CD4-positive, CD25-positive, alpha-beta regulatory T cell (primary cell): Measurements from ENCODE around the gene SIDT2. TPM values are rescaled to one million over a fixed set of nuclear protein-coding genes. Genes with fewer than 3 reads are reported as not detected.
"Not testable (repeated sequence)": the region's sequence is repeated elsewhere in the genome, so short reads cannot be mapped to it uniquely, and the experiment has no call there.

Experiments
- ATAC-seq, 2 donors: fragments of 150-1000 bp; cut with Tn5 transposase; one replicate each; pipeline ENCODE4 v1.10.0; 2021; ENCODE audit warnings: low read depth in 2 of 2, moderate number of reproducible peaks in 2 of 2, moderate library complexity in 1 of 2
- DNase-seq, 3 donors: peaks; one replicate each; pipeline versions ENCODE4 v3.0.0 to v3.0.0-alpha.2; 2012 to 2022; ENCODE audit warnings: mixed read lengths in 1 of 3
- H3K27ac ChIP-seq: one replicate; pipeline ENCODE4 v1.7.0; 2013; ENCODE audit warnings: mild to moderate bottlenecking, low read length; ENCODE audit not compliant: insufficient read depth, poor library complexity, severe bottlenecking
- H3K27me3 ChIP-seq: one replicate; pipeline ENCODE4 v1.7.0; 2013; ENCODE audit warnings: low read length; ENCODE audit not compliant: control insufficient read depth, insufficient read depth
- H3K36me3 ChIP-seq: one replicate; pipeline ENCODE4 v1.7.0; 2013; ENCODE audit warnings: mild to moderate bottlenecking, low read length, moderate library complexity; ENCODE audit not compliant: control insufficient read depth, insufficient read depth
- H3K4me1 ChIP-seq: 2 replicates; pipeline ENCODE4 v1.7.0; 2013; ENCODE audit warnings: mild to moderate bottlenecking, low read length; ENCODE audit not compliant: insufficient read depth, control insufficient read depth, poor library complexity, severe bottlenecking
- H3K4me3 ChIP-seq: one replicate; pipeline ENCODE4 v1.7.0; 2013; ENCODE audit warnings: low read depth, mild to moderate bottlenecking, low read length, moderate library complexity
- H3K9me3 ChIP-seq, 2 experiments: 1 replicate in 1 of 2; 2 replicates in 1 of 2; pipeline ENCODE4 v1.7.0; 2013; ENCODE audit warnings: low read length in 2 of 2, mild to moderate bottlenecking in 1 of 2, moderate library complexity in 1 of 2; ENCODE audit not compliant: control insufficient read depth in 2 of 2
- H3K27ac Mint-ChIP-seq, 3 donors: one replicate each; pipeline ENCODE4 v1.8.0; 2020 to 2022; ENCODE audit warnings: mild to moderate bottlenecking in 3 of 3, mixed read lengths in 3 of 3, moderate library complexity in 2 of 3
- H3K27me3 Mint-ChIP-seq: one replicate; pipeline ENCODE4 v1.8.0; 2022; ENCODE audit warnings: mild to moderate bottlenecking, mixed read lengths
- H3K36me3 Mint-ChIP-seq: one replicate; pipeline ENCODE4 v1.8.0; 2020; ENCODE audit warnings: mixed read lengths
- H3K4me1 Mint-ChIP-seq, 4 donors: one replicate each; pipeline ENCODE4 v1.8.0; 2020 to 2022; ENCODE audit warnings: mixed read lengths in 4 of 4, mild to moderate bottlenecking in 1 of 4
- H3K4me3 Mint-ChIP-seq, 4 donors: one replicate each; pipeline ENCODE4 v1.8.0; 2020 to 2022; ENCODE audit warnings: mild to moderate bottlenecking in 4 of 4, mixed read lengths in 4 of 4, moderate library complexity in 3 of 4
- H3K9me3 Mint-ChIP-seq, 7 donors: one replicate each; pipeline ENCODE4 v1.8.0; 2020 to 2022; ENCODE audit warnings: mixed read lengths in 7 of 7, mild to moderate bottlenecking in 3 of 7, moderate library complexity in 2 of 7
- polyA plus RNA-seq, 4 donors: library from polyadenylated mRNA; unstranded; fragments of 300-500 nt; fragmentation: Illumina TruSeq; gene quantifications; one replicate each; pipeline ENCODE4 v1.2.3, GENCODE V29; 2021
- total RNA-seq: library from RNA; stranded (reverse); gene quantifications from one replicate; pipeline ENCODE4 v1.2.3, GENCODE V29; 2022

The SIDT2 gene
- total and polyA plus RNA-seq, 5 donors from 2014 or later, result 2.5 to 129 (median 5.4) TPM

DNA sequence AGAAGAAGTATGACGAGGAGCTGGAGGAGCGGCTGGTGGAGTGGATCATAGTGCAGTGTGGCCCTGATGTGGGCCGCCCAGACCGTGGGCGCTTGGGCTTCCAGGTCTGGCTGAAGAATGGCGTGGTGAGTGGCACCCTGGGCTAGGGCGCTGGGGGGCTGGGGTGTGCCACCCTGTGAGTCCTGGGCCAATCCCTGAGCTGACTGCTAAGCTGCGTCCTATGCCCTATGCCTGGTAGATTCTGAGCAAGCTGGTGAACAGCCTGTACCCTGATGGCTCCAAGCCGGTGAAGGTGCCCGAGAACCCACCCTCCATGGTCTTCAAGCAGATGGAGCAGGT lies 24.5 kb downstream of the SIDT2 start:
- peak overlapping the region in 2 of 3 donors; percentile 55 to 88 for H3K27ac Mint-ChIP-seq

DNA sequence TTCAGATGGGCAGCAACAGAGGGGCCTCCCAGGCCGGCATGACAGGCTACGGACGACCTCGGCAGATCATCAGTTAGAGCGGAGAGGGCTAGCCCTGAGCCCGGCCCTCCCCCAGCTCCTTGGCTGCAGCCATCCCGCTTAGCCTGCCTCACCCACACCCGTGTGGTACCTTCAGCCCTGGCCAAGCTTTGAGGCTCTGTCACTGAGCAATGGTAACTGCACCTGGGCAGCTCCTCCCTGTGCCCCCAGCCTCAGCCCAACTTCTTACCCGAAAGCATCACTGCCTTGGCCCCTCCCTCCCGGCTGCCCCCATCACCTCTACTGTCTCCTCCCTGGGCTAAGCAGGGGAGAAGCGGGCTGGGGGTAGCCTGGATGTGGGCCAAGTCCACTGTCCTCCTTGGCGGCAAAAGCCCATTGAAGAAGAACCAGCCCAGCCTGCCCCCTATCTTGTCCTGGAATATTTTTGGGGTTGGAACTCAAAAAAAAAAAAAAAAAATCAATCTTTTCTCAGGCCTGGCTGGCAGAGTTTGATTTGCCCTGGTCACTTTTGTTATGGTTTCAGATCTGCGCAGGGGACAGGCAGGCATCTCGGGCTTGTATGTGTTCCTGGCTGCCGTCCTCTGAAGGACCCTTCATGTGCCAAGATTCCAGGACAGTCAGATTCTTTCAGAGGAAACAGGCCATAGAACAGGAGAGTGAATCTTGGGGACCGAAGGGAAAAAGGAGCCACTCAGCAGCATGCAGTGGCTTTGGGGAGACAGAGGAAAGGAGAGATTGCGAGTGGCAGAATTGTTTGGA lies 25.9 kb downstream of the SIDT2 start:
- no peak for ATAC-seq
- no peaks in the 10 kb centered on the region for H3K9me3 Mint-ChIP-seq
- H3K4me1 Mint-ChIP-seq, result peaks cover 0 to 13% (median 3%) of the 10 kb centered on the region in 4 donors
- peaks cover 19% of the 10 kb centered on the region for H3K36me3 Mint-ChIP-seq
- DNase-seq, result no peak
- Histone ChIP-seq H3K4me3 (no peak overlapping the region), H3K9me3 (no peaks in the 10 kb centered on the region), H3K4me1 (no peaks in the 10 kb centered on the region), H3K27me3 (no peaks in the 10 kb centered on the region), H3K27ac (no peak overlapping the region), H3K36me3 (peaks cover 23% of the 10 kb centered on the region)
- no peak overlapping the region for H3K4me3 Mint-ChIP-seq
- H3K27ac Mint-ChIP-seq, result peak overlapping the region in 2 of 3 donors; percentile 11 to 79
- H3K27me3 Mint-ChIP-seq, result no peaks in the 10 kb centered on the region

More for the DNA sequence above, 24.5 kb downstream of the SIDT2 start:
- Histone ChIP-seq H3K36me3 (peaks cover 21% of the 10 kb centered on the region), H3K4me3 (no peak overlapping the region), H3K9me3 (no peaks in the 10 kb centered on the region), H3K27ac (no peak overlapping the region), H3K27me3 (no peaks in the 10 kb centered on the region), H3K4me1 (no peaks in the 10 kb centered on the region)
- no peak for DNase-seq
- Mint-ChIP-seq H3K36me3 (peaks cover 20% of the 10 kb centered on the region), H3K9me3 (no peaks in the 10 kb centered on the region), H3K4me3 (no peak overlapping the region), H3K4me1 (peaks cover 0 to 13% (median 3%) of the 10 kb centered on the region in 4 donors), H3K27me3 (no peaks in the 10 kb centered on the region)
- ATAC-seq, result no peak

- Mint-ChIP-seq H3K4me1 (peaks cover 0 to 13% (median 5%) of the 10 kb centered on the region in 4 donors), H3K36me3 (peaks cover 22% of the 10 kb centered on the region), H3K9me3 (no peaks in the 10 kb centered on the region), H3K27me3 (no peaks in the 10 kb centered on the region), H3K27ac (no peak overlapping the region), H3K4me3 (no peak overlapping the region)
- no peak for DNase-seq
- H3K4me3 ChIP-seq, result no peak overlapping the region
- no peaks in the 10 kb centered on the region for H3K27me3 ChIP-seq
- ATAC-seq, result no peak
- H3K36me3 ChIP-seq, result peaks cover 29% of the 10 kb centered on the region
- H3K9me3 ChIP-seq, result no peaks in the 10 kb centered on the region
- no peaks in the 10 kb centered on the region for H3K4me1 ChIP-seq
- no peak overlapping the region for H3K27ac ChIP-seq
Measured at GRCh38 chr11:117205211-117205818, 26.8 kb downstream of the SIDT2 start.

GRCh38 chr11:117206111-117206510 lies 27.6 kb downstream of the SIDT2 start:
- not testable (repeated sequence) for H3K27ac Mint-ChIP-seq, H3K27ac ChIP-seq, H3K9me3 ChIP-seq, H3K27me3 ChIP-seq, H3K4me3 ChIP-seq, H3K27me3 Mint-ChIP-seq, ATAC-seq, DNase-seq, H3K4me1 ChIP-seq, H3K4me3 Mint-ChIP-seq, H3K9me3 Mint-ChIP-seq
- Mint-ChIP-seq H3K36me3 (peaks cover 22% of the 10 kb centered on the region), H3K4me1 (peaks cover 0 to 17% (median 3%) of the 10 kb centered on the region in 4 donors)
- peaks cover 33% of the 10 kb centered on the region for H3K36me3 ChIP-seq

GRCh38 chr11:117206859-117207258 lies 28.3 kb downstream of the SIDT2 start:
- not testable (repeated sequence) for H3K27me3 Mint-ChIP-seq, H3K27ac ChIP-seq, H3K27me3 ChIP-seq, H3K4me1 ChIP-seq, ATAC-seq, H3K9me3 Mint-ChIP-seq, H3K9me3 ChIP-seq, H3K4me3 ChIP-seq, DNase-seq, H3K4me3 Mint-ChIP-seq, H3K27ac Mint-ChIP-seq
- peaks cover 29% of the 10 kb centered on the region for H3K36me3 Mint-ChIP-seq
- H3K36me3 ChIP-seq, result peaks cover 41% of the 10 kb centered on the region
- peaks cover 0 to 21% (median 6%) of the 10 kb centered on the region in 4 donors for H3K4me1 Mint-ChIP-seq

DNA sequence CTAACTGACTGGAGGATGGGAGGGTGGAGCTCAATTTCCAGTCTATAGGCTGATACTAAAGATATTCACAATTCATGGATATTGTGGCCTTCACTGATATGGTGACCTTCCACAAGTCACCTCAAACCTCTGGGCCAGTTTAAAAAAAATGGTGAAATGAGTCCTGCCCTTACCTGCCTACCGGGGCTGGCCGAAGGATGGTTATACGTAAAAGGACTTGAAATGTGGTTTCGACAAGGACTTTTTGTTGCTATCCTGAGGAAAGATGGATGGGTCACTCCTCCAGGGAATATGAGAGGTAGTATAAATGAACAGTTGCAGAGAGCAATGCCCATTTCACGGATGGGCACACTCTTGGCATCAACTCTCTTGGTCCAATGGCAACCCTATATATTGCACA lies 28.9 kb downstream of the SIDT2 start:
- H3K27me3 ChIP-seq, H3K27ac ChIP-seq, H3K27ac Mint-ChIP-seq, DNase-seq, H3K4me1 ChIP-seq, ATAC-seq, H3K4me3 Mint-ChIP-seq, H3K9me3 Mint-ChIP-seq, H3K9me3 ChIP-seq, H3K4me3 ChIP-seq, H3K27me3 Mint-ChIP-seq: not testable (repeated sequence)
- H3K4me1 Mint-ChIP-seq, result peaks cover 0 to 17% (median 6%) of the 10 kb centered on the region in 4 donors
- peaks cover 29% of the 10 kb centered on the region for H3K36me3 Mint-ChIP-seq
- peaks cover 44% of the 10 kb centered on the region for H3K36me3 ChIP-seq

DNA sequence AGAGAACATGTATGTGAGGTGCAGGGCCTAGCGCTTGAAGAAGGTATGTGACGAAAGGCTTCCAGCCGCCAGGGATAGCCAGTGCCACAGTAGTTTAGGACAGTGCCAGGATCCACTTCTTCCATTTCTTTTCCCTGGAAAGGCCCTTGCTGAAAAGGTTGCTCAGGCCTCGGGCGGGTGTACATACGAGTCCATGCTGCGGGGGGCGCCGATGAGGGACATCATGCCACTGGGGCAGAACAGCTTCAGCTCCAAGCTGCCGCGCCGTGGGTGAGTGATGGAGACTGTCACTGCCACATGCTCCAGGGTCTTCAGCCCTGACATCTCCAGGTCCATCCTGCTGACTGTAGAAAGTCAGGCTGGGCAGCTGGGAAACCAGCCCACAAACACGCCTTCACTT lies 30.2 kb downstream of the SIDT2 start:
- H3K9me3 ChIP-seq, H3K27ac ChIP-seq, H3K4me3 Mint-ChIP-seq, DNase-seq, ATAC-seq, H3K27me3 ChIP-seq, H3K27ac Mint-ChIP-seq, H3K9me3 Mint-ChIP-seq, H3K4me3 ChIP-seq, H3K4me1 ChIP-seq, H3K27me3 Mint-ChIP-seq: not testable (repeated sequence)
- Mint-ChIP-seq H3K36me3 (peaks cover 32% of the 10 kb centered on the region), H3K4me1 (peaks cover 0 to 21% (median 9%) of the 10 kb centered on the region in 4 donors)
- peaks cover 51% of the 10 kb centered on the region for H3K36me3 ChIP-seq
